Measurements from ENCODE around the gene FAM171A1. TPM values are rescaled to one million over a fixed set of nuclear protein-coding genes. Genes with fewer than 3 reads are reported as not detected.

FAM171A1 gene
- total and polyA plus RNA-seq, 2 of the 13 experiments (the other 11 are each of a cell fraction or from before 2014, with no cell fraction given) = 21.5 to 34.7 TPM

- peak; percentile 88 for TF ChIP-seq ZNF503 (CRISPR knock-in tag; IDR thresholded peaks at IDR 0.05)
- peak; percentile 62 for TF ChIP-seq POGZ (CRISPR knock-in tag; IDR thresholded peaks at IDR 0.05)
- no peak for TF ChIP-seq SRF (IDR thresholded peaks at IDR 0.05; ENCODE audit: low read depth, low read length)
- no peak for TF ChIP-seq HMGA1 (CRISPR knock-in tag; conservative IDR thresholded peaks at IDR 0.05)
- TF ChIP-seq STAG1 (CRISPR knock-in tag; IDR thresholded peaks at IDR 0.05) = 0 out of 2 replicates have a peak, but pooled peaks have one; percentile 9
- no peak for TF ChIP-seq MLXIP (CRISPR knock-in tag; IDR thresholded peaks at IDR 0.05; ENCODE audit: borderline replicate concordance)
- no peak for TF ChIP-seq FOSL1 (CRISPR knock-in tag; IDR thresholded peaks at IDR 0.05; ENCODE audit: borderline replicate concordance)
- TF ChIP-seq BHLHE40 (IDR thresholded peaks at IDR 0.05; ENCODE audit: low read length) = no peak
- TF ChIP-seq, protein P1, sequence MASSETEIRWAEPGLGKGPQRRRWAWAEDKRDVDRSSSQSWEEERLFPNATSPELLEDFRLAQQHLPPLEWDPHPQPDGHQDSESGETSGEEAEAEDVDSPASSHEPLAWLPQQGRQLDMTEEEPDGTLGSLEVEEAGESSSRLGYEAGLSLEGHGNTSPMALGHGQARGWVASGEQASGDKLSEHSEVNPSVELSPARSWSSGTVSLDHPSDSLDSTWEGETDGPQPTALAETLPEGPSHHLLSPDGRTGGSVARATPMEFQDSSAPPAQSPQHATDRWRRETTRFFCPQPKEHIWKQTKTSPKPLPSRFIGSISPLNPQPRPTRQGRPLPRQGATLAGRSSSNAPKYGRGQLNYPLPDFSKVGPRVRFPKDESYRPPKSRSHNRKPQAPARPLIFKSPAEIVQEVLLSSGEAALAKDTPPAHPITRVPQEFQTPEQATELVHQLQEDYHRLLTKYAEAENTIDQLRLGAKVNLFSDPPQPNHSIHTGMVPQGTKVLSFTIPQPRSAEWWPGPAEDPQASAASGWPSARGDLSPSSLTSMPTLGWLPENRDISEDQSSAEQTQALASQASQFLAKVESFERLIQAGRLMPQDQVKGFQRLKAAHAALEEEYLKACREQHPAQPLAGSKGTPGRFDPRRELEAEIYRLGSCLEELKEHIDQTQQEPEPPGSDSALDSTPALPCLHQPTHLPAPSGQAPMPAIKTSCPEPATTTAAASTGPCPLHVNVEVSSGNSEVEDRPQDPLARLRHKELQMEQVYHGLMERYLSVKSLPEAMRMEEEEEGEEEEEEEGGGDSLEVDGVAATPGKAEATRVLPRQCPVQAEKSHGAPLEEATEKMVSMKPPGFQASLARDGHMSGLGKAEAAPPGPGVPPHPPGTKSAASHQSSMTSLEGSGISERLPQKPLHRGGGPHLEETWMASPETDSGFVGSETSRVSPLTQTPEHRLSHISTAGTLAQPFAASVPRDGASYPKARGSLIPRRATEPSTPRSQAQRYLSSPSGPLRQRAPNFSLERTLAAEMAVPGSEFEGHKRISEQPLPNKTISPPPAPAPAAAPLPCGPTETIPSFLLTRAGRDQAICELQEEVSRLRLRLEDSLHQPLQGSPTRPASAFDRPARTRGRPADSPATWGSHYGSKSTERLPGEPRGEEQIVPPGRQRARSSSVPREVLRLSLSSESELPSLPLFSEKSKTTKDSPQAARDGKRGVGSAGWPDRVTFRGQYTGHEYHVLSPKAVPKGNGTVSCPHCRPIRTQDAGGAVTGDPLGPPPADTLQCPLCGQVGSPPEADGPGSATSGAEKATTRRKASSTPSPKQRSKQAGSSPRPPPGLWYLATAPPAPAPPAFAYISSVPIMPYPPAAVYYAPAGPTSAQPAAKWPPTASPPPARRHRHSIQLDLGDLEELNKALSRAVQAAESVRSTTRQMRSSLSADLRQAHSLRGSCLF (CRISPR knock-in tag; IDR thresholded peaks at IDR 0.05; ENCODE audit: borderline replicate concordance) = no peak
- TF ChIP-seq ZNF660 (CRISPR knock-in tag; IDR thresholded peaks at IDR 0.05; ENCODE audit: borderline replicate concordance, low read depth) = no peak
- no peak for TF ChIP-seq ZNF260 (CRISPR knock-in tag; IDR thresholded peaks at IDR 0.05; ENCODE audit: borderline replicate concordance, low read depth)
- TF ChIP-seq, protein P2, sequence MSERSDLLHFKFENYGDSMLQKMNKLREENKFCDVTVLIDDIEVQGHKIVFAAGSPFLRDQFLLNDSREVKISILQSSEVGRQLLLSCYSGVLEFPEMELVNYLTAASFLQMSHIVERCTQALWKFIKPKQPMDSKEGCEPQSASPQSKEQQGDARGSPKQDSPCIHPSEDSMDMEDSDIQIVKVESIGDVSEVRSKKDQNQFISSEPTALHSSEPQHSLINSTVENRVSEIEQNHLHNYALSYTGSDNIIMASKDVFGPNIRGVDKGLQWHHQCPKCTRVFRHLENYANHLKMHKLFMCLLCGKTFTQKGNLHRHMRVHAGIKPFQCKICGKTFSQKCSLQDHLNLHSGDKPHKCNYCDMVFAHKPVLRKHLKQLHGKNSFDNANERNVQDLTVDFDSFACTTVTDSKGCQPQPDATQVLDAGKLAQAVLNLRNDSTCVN (CRISPR knock-in tag; IDR thresholded peaks at IDR 0.05; ENCODE audit: borderline replicate concordance) = no peak
- TF ChIP-seq ZNF589 (CRISPR knock-in tag; conservative IDR thresholded peaks at IDR 0.05) = no peak
- peak; percentile 26; the same call in 1 of the 2 replicates for TF ChIP-seq ZNF746 (CRISPR knock-in tag; IDR thresholded peaks at IDR 0.05)
- TF ChIP-seq MED1 (CRISPR knock-in tag; IDR thresholded peaks at IDR 0.05) = peak; percentile 97
- peak; percentile 94 for TF ChIP-seq FOXA3 (CRISPR knock-in tag; IDR thresholded peaks at IDR 0.05)
- no peak for TF ChIP-seq FOXC1 (CRISPR knock-in tag; IDR thresholded peaks at IDR 0.05; ENCODE audit: borderline replicate concordance)
Measured at GRCh38 chr10:15344876-15345285, 26.2 kb downstream of the FAM171A1 start (continued).
